ENCODE results near the gene AXIN2.
"Not testable (repeated sequence)": the region's sequence is repeated elsewhere in the genome, so short reads cannot be mapped to it uniquely, and the experiment has no call there.

The AXIN2 gene

GRCh38 chr17:65487161-65487560 lies 74.3 kb downstream of the AXIN2 start:
- no peak for DNase-seq (ENCODE audit: low read depth in 1 of 2, low spot score in 1 of 2)

- DNase-seq (ENCODE audit: low read depth in 1 of 2, low spot score in 1 of 2), result no peak
These were observed 75.8 kb downstream of the AXIN2 start for GRCh38 chr17:65485388-65486299.

GRCh38 chr17:65484405-65484804 lies 77.0 kb downstream of the AXIN2 start:
- not testable (repeated sequence) for DNase-seq (ENCODE audit: low read depth in 1 of 2, low spot score in 1 of 2)

DNA sequence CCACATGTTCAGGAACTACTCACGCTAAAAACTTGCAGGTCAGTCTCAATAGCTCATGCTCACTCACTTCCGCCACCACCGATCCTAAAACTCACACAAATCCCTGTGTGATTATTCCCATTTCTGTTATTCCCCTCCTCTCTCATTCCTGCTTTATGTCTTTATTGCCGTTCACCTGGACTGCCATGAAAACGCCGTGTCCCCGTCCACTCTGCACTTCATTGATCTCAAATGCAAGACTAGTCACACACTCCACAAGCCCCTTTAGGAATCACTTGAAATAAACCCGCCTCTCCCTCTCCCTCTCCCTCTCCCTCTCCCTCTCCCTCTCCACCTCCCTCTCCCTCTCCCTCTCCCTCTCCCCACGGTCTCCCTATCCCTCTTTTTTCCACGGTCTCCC lies 78.0 kb downstream of the AXIN2 start:
- no peak for DNase-seq (ENCODE audit: low read depth in 1 of 2, low spot score in 1 of 2)

DNA sequence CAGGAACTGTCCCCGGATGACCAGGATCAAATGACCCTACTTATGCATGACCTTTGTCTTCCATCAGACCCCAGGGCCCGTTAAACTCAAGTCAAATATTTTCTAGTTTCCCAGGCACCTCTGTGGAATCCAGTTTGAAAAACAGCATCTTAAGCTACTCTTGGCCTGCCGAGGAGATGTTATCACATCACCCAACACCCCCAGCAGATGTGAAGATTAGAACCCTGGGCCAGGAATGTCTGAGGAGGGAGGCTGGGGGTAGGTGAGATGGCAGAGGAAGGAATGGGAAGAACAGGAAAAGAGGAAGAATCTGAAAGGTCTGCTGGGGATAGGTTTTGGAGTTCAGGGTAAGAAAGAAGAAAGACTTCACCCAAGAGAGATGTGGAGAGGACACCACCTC lies 79.2 kb downstream of the AXIN2 start:
- DNase-seq (ENCODE audit: low read depth in 1 of 2, low spot score in 1 of 2), result no peak

GRCh38 chr17:65479282-65479681 lies 82.2 kb downstream of the AXIN2 start:
- no peak for DNase-seq (ENCODE audit: low read depth in 1 of 2, low spot score in 1 of 2)

Data from activated T-helper 1 cell treated with anti-CD3 and anti-CD28 coated beads, Interleukin-2, amount 50 U/mL, for 16 hours (primary cell).